ENCODE data around the gene RALB. TPM values are rescaled to one million over a fixed set of nuclear protein-coding genes. Genes with fewer than 3 reads are reported as not detected.

Gene RALB
- total and polyA plus RNA-seq, 2 of the 8 experiments (the other 6 are each of a cell fraction or from before 2014, with no cell fraction given) = 12.0 to 16.6 TPM

- H3K56ac ChIP-seq (replicated peaks; ENCODE audit: insufficient read length, low read depth, low read length) = no peak overlapping the region
- no peak overlapping the region for H3K4me3 ChIP-seq (ENCODE audit: extremely low read depth in 1 of 4, insufficient read depth in 2 of 4, low read depth in 3 of 4, low read length in 4 of 4)
- 90% methylated on average over 10 of the region's 10 CpGs; no CpG with 5 or more reads in 1 of the 2 experiments for WGBS, 2 experiments (ENCODE audit: extremely low coverage in 1 of 2, insufficient coverage in 1 of 2, insufficient read length in 1 of 2, insufficient replicate concordance in 2 of 2, low coverage in 1 of 2, low lambda C conversion rate in 2 of 2, missing lambda C conversion rate in 1 of 2)
- no peak overlapping the region for H4K5ac ChIP-seq (ENCODE audit: insufficient read length, low read depth, low read length)
- H3K9me3 ChIP-seq (ENCODE audit: insufficient read depth in 2 of 2, low read depth in 1 of 2, low read length in 1 of 2) = no peaks in the 10 kb centered on the region
- no peak overlapping the region for H2AK5ac ChIP-seq (ENCODE audit: low read depth, low read length)
- DNase-seq (ENCODE audit: low read depth in 1 of 2, low spot score in 2 of 2) (no peak), FAIRE-seq (no peak)
- H3K4me2 ChIP-seq (ENCODE audit: insufficient read depth in 1 of 2, low read depth in 2 of 2, low read length in 2 of 2) = no peak overlapping the region
- H3K18ac ChIP-seq (ENCODE audit: extremely low read depth, low read length) = no peak overlapping the region
- no peak overlapping the region for H2BK12ac ChIP-seq (ENCODE audit: low read depth, low read length)
- no peak overlapping the region for H3K14ac ChIP-seq (ENCODE audit: insufficient read length)
- no peak overlapping the region for H3K27ac ChIP-seq (ENCODE audit: low read depth, low read length)
- H2BK15ac ChIP-seq (ENCODE audit: low read length) = no peak overlapping the region
- no peaks in the 10 kb centered on the region; a peak in 1 of 7 replicates for H3K4me1 ChIP-seq (replicated peaks in 1 of 4; ENCODE audit: control insufficient read depth in 3 of 4, insufficient read depth in 4 of 4, low read length in 3 of 4)
- H3K36me3 ChIP-seq (ENCODE audit: control insufficient read depth in 2 of 4, insufficient read depth in 4 of 4, low read length in 3 of 4) = no peaks in the 10 kb centered on the region
- ChIA-PET CTCF (ENCODE audit: partially characterized antibody) (interaction anchor here (6.5 kb wide), 1 partner anchor 9 kb away, joined by 48 read pairs; no protein-coding TSS in a partner anchor), POLR2A (ENCODE audit: partially characterized antibody) (no interaction called here)
- no peak overlapping the region for H2AFZ ChIP-seq (ENCODE audit: low read length)
- H3K4ac ChIP-seq (replicated peaks; ENCODE audit: insufficient read length, low read depth, low read length) = no peak overlapping the region
- no peak overlapping the region for H4K8ac ChIP-seq (ENCODE audit: extremely low read depth, insufficient read depth, low read length)
- no peaks in the 10 kb centered on the region; a peak in 2 of 7 replicates for H3K27me3 ChIP-seq (replicated peaks in 1 of 4; ENCODE audit: control insufficient read depth in 3 of 4, extremely low read depth in 1 of 4, insufficient read depth in 3 of 4, low read length in 3 of 4)
- no peaks in the 10 kb centered on the region for H3K79me1 ChIP-seq (ENCODE audit: low read depth, low read length)
- no peaks in the 10 kb centered on the region; the same call in 1 of the 2 replicates for H3K23me2 ChIP-seq (ENCODE audit: low read depth, low read length)
- no peak overlapping the region for H2BK5ac ChIP-seq (ENCODE audit: low read depth, low read length)
- no peak overlapping the region for H2BK20ac ChIP-seq (ENCODE audit: low read length)
- H2BK120ac ChIP-seq (replicated peaks; ENCODE audit: low read depth, low read length) = no peak overlapping the region
- no peaks in the 10 kb centered on the region for H3K79me2 ChIP-seq (ENCODE audit: control insufficient read depth in 1 of 2, insufficient read depth in 2 of 2, low read length in 2 of 2)
- no peak overlapping the region for H4K91ac ChIP-seq (replicated peaks; ENCODE audit: insufficient read length, low read length)
- no peak overlapping the region for H3K9ac ChIP-seq (replicated peaks in 1 of 4; ENCODE audit: extremely low read depth in 1 of 4, low read depth in 3 of 4, low read length in 3 of 4)
- H3K23ac ChIP-seq (ENCODE audit: insufficient read length) = no peak overlapping the region
- no peaks in the 10 kb centered on the region for H4K20me1 ChIP-seq (replicated peaks in 1 of 2; ENCODE audit: control insufficient read depth in 1 of 2, insufficient read depth in 2 of 2, low read length in 2 of 2)
- TF ChIP-seq JUN (IDR thresholded peaks at IDR 0.05; ENCODE audit: low read depth, low read length) = no peak
- no peak for TF ChIP-seq PHF8 (conservative IDR thresholded peaks at IDR 0.05; ENCODE audit: low read depth, low read length)
- TF ChIP-seq GABPA (IDR thresholded peaks at IDR 0.05; ENCODE audit: borderline replicate concordance, insufficient read depth, low read length) = no peak
- TF ChIP-seq ATF2 (IDR thresholded peaks at IDR 0.05; ENCODE audit: low read length) = no peak
- no peak for TF ChIP-seq EGR1 (IDR thresholded peaks at IDR 0.05; ENCODE audit: borderline replicate concordance, low read depth, low read length)
- TF ChIP-seq POLR2A (IDR thresholded peaks at IDR 0.05; ENCODE audit: control extremely low read depth in 1 of 2, low read depth in 2 of 2, low read length in 2 of 2) = no peak
- no peak for TF ChIP-seq SRF (IDR thresholded peaks at IDR 0.05; ENCODE audit: low read depth, low read length)
- TF ChIP-seq BACH1 (IDR thresholded peaks at IDR 0.05; ENCODE audit: low read length) = no peak
- TF ChIP-seq TCF12 (IDR thresholded peaks at IDR 0.05; ENCODE audit: low read depth, low read length) = no peak
- no peak for TF ChIP-seq CTCF (IDR thresholded peaks at IDR 0.05; ENCODE audit: control extremely low read depth in 1 of 3, insufficient read depth in 1 of 3, low read depth in 1 of 3, low read length in 3 of 3)
Observed at GRCh38 chr2:120321721-120322284, 69.2 kb downstream of the RALB start.
